HG02870 (cell line): Measurements from ENCODE around the gene DDX11.
"Not testable (repeated sequence)": the region's sequence is repeated elsewhere in the genome, so short reads cannot be mapped to it uniquely, and the experiment has no call there.

ENCODE experiments used
- ATAC-seq: cut with Tn5 transposase; IDR thresholded peaks from one replicate; pipeline ENCODE4 v1.9.1; 2021; ENCODE audit warnings: mild to moderate bottlenecking, moderate library complexity; ENCODE audit not compliant: unreplicated experiment

Gene DDX11

GRCh38 chr12:31073527-31074332, at the start of gene DDX11:
Gene DDX11, plus strand, starts transcription at chr12:31073860. Its CDS starts 4,534 bp downstream, at chr12:31078394.
- ATAC-seq, result peak; percentile 95

- ATAC-seq, result no peak
These were observed 47.5 kb upstream of the DDX11 start for GRCh38 chr12:31026202-31026601.

DNA sequence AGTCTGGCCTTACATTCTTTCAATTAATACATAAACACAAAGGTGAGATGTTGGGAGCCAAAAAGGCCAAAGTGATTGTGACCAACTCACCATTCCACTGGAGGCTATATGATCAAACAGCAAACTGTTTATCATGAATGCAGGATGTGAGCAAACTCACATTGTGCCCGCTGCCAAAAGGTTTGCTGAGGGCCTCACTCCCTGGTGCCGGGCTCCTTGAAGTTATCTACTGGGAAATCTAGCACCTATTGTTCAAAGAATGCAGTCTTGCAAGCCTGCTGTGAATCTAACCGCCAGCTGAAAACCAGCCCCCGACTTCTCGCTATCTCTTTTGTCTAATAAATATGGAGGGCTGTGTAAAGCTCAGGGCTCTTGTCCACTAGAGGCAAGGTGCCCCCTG, 46.7 kb upstream of the DDX11 start:
- ATAC-seq, result not testable (repeated sequence)

DNA sequence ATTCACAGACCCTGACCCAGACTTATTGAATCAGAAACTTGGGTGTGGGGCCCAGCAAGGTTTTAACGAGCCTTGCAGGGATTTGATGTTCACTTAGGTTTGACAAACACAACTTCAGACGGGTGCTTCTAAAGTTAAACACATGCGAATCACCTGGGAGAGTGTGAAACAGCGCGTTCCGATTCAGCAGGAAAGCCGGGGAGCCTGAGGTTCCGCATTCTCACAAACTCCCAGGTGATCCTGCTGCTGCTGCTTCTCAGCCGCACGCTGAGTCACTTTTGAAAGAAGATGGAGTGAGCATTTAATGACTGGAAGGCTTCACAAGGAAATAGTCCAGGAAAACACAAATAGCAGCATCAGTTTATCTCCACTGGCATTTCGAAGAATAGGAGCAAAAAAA, 44.2 kb upstream of the DDX11 start:
- ATAC-seq, result no peak

- ATAC-seq, result no peak
These were observed 43.6 kb upstream of the DDX11 start for GRCh38 chr12:31029916-31030562.

- no peak for ATAC-seq
These were observed 41.7 kb upstream of the DDX11 start for GRCh38 chr12:31031951-31032335.

- no peak for ATAC-seq
These were observed 40.5 kb upstream of the DDX11 start for GRCh38 chr12:31033146-31033545.

DNA sequence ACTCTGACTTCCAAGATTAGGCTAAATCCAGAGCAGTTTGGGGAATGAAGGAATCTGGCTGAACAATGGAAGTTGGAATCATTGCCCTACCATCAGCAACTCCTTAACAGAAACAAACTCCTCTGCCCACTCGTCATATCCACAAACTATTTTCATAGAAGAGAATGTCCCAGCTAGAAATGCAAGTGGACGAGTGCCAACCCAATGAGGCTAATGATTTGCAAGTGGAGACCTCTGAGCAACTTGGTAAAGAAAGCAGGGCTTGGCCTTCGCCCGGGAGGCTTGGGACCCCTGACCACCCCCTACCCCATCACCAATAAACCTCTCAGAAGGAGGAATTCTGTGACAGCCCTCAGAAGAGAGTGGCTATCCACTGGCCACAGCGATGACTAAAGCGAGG, 40.0 kb upstream of the DDX11 start:
- no peak for ATAC-seq

DNA sequence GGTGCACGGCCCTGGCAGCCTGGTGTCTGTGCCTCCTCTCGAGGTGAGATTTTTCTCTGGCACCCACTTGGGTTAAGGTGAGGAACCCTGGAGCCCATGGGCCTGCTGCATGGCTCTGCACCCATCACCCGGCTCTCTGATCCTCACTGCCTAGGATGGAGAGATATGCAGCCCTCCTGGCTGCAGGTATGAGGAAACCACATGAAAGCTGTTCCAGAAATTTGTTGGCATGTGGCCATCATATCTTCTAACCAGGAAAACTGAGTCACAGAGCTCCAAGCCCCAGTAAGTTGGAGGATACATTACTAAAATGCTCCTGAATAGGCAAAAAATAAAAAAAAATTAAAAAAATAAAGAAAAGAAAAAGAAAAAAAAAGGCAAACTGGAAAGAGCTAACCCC, 39.3 kb upstream of the DDX11 start:
- ATAC-seq, result no peak

DNA sequence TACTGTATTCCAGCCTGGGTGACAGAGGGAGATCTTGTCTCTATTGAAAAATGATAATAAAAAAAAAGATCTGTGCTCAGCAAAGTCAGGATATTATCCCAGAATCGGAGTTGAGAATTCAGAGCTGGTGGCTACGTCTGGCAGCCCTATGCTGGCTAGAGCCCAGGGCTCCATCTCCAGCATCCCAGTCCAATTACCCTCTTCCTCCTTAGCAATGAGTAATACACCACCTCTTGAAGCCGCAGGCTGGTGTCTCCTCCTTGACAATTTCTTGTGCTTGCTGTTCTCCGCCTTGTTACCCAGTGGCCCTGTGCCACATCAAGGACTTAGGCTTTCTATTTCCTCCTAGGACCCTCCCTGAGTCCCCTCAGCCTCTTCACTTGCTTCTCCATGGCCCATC, 38.4 kb upstream of the DDX11 start:
- no peak for ATAC-seq

- no peak for ATAC-seq
These were observed 37.5 kb upstream of the DDX11 start for GRCh38 chr12:31035967-31036665.

- ATAC-seq, result no peak
These were observed 36.6 kb upstream of the DDX11 start for GRCh38 chr12:31037028-31037427.

DNA sequence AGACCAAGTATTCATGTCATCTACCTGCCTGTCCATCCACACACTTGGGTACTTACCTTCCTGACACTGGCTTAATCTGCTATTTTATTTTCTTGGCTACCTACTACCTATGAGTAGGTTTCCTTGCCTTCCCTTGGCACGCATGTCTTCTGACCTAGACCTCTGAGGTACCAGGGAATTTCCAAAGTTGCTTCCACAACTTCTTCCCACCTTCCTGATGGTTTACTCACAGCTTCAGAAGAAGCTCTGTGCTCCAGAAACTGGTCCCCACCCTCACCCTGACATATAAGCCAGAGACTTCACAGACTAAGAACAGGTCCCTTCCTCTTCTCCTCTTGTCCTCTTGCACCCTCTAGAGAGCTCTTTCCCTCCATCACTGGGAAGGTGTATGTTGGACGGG, 35.7 kb upstream of the DDX11 start:
- no peak for ATAC-seq

GRCh38 chr12:31041033-31041564, 32.6 kb upstream of the DDX11 start:
- ATAC-seq, result no peak

- ATAC-seq, result not testable (repeated sequence)
These were observed 23.5 kb upstream of the DDX11 start for GRCh38 chr12:31050143-31050542.

GRCh38 chr12:31050548-31050947, 23.1 kb upstream of the DDX11 start:
- ATAC-seq, result not testable (repeated sequence)

- peak; percentile 82 for ATAC-seq
These were observed 22.0 kb upstream of the DDX11 start for GRCh38 chr12:31051692-31052091.

GRCh38 chr12:31052121-31052520, 21.5 kb upstream of the DDX11 start:
- not testable (repeated sequence) for ATAC-seq

GRCh38 chr12:31052666-31053439, 20.8 kb upstream of the DDX11 start:
- not testable (repeated sequence) for ATAC-seq

DNA sequence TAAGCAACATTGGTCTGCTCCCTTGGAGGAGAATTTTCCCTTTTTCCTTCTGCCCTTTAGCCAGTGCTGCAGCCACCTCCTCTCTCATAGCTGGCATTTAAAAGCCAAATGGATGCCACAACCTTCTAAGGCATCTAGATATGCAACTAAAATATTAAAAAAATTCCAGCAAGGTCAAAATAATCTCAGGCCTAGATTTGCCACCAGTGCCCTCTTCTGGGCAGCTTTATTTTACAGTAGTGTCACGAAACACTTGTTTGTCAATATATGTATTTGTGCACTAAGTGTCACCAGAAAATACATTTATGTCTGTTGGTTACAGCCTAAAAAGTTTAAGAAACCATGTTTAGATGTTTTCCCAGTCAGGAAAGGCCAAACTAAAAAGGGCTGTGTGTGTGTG, 19.7 kb upstream of the DDX11 start:
- not testable (repeated sequence) for ATAC-seq

GRCh38 chr12:31057671-31058070, 16.0 kb upstream of the DDX11 start:
- ATAC-seq, result no peak
